Natural killer cell (primary cell): ENCODE data around the gene GALNT17. TPM values are rescaled to one million over a fixed set of nuclear protein-coding genes. Genes with fewer than 3 reads are reported as not detected.

Experiments
- ATAC-seq, 3 donors: fragments of 150-1000 bp in 2 of 3; fragments of 200-7000 bp in 1 of 3; cut with Tn5 transposase; 1 replicate in 1 of 3; 2 replicates in 2 of 3; pipeline ENCODE4 v1.10.0; 2021; ENCODE audit warnings: mild to moderate bottlenecking in 2 of 3, moderate library complexity in 2 of 3
- DNase-seq, 2 donors: peaks; one replicate each; pipeline versions ENCODE4 v3.0.0 to v3.0.0-alpha.2; 2013 to 2021; ENCODE audit warnings: mixed read lengths in 1 of 2
- H3K27ac ChIP-seq: one replicate; pipeline ENCODE4 v1.5.1; 2013; ENCODE audit warnings: mild to moderate bottlenecking, low read length
- H3K27me3 ChIP-seq: one replicate; pipeline ENCODE4 v1.6.1; 2013; ENCODE audit warnings: low read length; ENCODE audit not compliant: control insufficient read depth, insufficient read depth
- H3K36me3 ChIP-seq: one replicate; pipeline ENCODE4 v1.6.1; 2013; ENCODE audit warnings: low read length; ENCODE audit not compliant: control insufficient read depth, insufficient read depth
- H3K4me1 ChIP-seq: one replicate; pipeline ENCODE4 v1.6.1; 2013; ENCODE audit warnings: low read length; ENCODE audit not compliant: control insufficient read depth, insufficient read depth
- H3K4me3 ChIP-seq: one replicate; pipeline ENCODE4 v1.5.1; 2013; ENCODE audit warnings: low read length
- H3K9me3 ChIP-seq: one replicate; pipeline ENCODE4 v1.6.1; 2013; ENCODE audit warnings: low read length; ENCODE audit not compliant: control insufficient read depth, insufficient read depth
- H3K27ac Mint-ChIP-seq, 2 donors: one replicate each; pipeline ENCODE4 v1.8.0; 2022; ENCODE audit warnings: mild to moderate bottlenecking in 2 of 2, mixed read lengths in 2 of 2, moderate library complexity in 1 of 2
- H3K27me3 Mint-ChIP-seq, 2 donors: one replicate each; pipeline ENCODE4 v1.8.0; 2022; ENCODE audit warnings: low read depth in 2 of 2, mixed read lengths in 2 of 2
- H3K36me3 Mint-ChIP-seq: one replicate; pipeline ENCODE4 v1.8.0; 2022; ENCODE audit warnings: mixed read lengths
- H3K4me1 Mint-ChIP-seq, 2 donors: one replicate each; pipeline ENCODE4 v1.8.0; 2022; ENCODE audit warnings: mixed read lengths in 2 of 2
- H3K4me3 Mint-ChIP-seq: one replicate; pipeline ENCODE4 v1.8.0; 2022; ENCODE audit warnings: mild to moderate bottlenecking, moderate library complexity, mixed read lengths
- H3K9me3 Mint-ChIP-seq, 2 donors: one replicate each; pipeline ENCODE4 v1.8.0; 2022; ENCODE audit warnings: mixed read lengths in 2 of 2
- WGBS: methylation state at CpG from one replicate; pipeline ENCODE4 v1.1.7; 2013; ENCODE audit warnings: missing lambda C conversion rate; ENCODE audit not compliant: insufficient coverage; 5-methylcytosine and 5-hydroxymethylcytosine counted together
- intact Hi-C: fragments of 100-400 bp; cut with micrococcal nuclease; formaldehyde crosslinking; loops from one replicate; pipeline ENCODE4 v1.14.2; 2022
- total RNA-seq, 4 donors: library from RNA; stranded (reverse); fragments of 120-200 nt in 1 of 4; gene quantifications; one replicate each; pipeline versions ENCODE4 v1.2.3 to v1.2.4, GENCODE V29; 2013 to 2022
- TF ChIP-seq, protein P1 (sequence below): fragments of 200-600 bp; IDR thresholded peaks from one replicate; pipeline ENCODE4 v1.8.0; 2022; ENCODE audit warnings: antibody characterized with exemption

The GALNT17 gene
- total RNA-seq, 3 donors from 2014 or later (not counting 1 experiment from before 2014, with no cell fraction given), result not detected

DNA sequence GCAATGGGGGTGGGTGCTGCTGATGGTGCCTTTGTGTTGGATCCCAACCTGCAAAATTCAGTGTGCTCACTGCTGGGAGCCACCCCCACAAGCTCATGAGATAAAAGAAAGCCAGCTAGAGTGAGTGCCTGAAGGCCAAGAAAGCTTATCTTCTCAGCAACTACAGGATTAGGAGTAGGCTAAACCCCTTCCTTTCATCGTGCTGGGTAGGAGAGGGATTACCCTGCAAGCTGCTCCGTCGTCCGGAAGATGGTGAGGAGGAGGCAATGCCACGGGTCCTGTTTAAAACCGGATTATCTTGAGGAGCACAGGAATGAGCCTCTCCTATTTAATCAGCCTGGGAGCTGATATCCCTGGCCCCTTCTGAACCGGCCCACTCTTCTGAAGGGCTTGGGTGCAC is 258.0 kb downstream of the GALNT17 start:
- no peak for ATAC-seq
- 88% methylated on average over 7 of the region's 7 CpGs for WGBS
- H3K36me3 Mint-ChIP-seq, result no peaks in the 10 kb centered on the region

DNA sequence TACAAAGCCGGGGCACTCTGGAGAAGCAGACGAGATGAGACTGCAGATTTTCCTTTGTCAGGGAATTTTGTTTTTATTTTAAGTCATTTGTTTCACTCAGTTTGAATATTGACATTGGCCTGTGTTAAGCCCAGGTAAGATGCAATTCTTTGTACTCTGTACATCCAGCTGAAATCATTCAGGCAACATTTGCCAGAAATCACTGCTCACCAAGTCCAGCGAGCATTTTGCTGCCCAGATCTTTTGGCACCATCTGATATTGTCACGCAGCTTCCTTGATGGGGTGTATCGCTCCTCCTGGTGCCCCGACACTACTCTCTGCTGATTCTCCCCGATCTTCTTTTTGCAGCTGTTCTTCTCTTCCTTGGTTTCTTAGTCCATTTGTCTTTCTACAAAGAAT is 261.7 kb downstream of the GALNT17 start:
- Mint-ChIP-seq H3K4me3 (no peak overlapping the region), H3K27ac (no peak overlapping the region), H3K9me3 (peaks cover 10 to 14% of the 10 kb centered on the region in 2 donors), H3K4me1 (no peaks in the 10 kb centered on the region), H3K27me3 (no peaks in the 10 kb centered on the region), H3K36me3 (peaks cover 6% of the 10 kb centered on the region)
- no peaks in the 10 kb centered on the region for H3K4me1 ChIP-seq
- no peak overlapping the region for H3K27ac ChIP-seq
- ATAC-seq (no peak), DNase-seq (no peak)
- no peak overlapping the region for H3K4me3 ChIP-seq
- H3K36me3 ChIP-seq, result no peaks in the 10 kb centered on the region
- H3K9me3 ChIP-seq, result peaks cover 3% of the 10 kb centered on the region
- no peaks in the 10 kb centered on the region for H3K27me3 ChIP-seq
- TF ChIP-seq, protein P1, sequence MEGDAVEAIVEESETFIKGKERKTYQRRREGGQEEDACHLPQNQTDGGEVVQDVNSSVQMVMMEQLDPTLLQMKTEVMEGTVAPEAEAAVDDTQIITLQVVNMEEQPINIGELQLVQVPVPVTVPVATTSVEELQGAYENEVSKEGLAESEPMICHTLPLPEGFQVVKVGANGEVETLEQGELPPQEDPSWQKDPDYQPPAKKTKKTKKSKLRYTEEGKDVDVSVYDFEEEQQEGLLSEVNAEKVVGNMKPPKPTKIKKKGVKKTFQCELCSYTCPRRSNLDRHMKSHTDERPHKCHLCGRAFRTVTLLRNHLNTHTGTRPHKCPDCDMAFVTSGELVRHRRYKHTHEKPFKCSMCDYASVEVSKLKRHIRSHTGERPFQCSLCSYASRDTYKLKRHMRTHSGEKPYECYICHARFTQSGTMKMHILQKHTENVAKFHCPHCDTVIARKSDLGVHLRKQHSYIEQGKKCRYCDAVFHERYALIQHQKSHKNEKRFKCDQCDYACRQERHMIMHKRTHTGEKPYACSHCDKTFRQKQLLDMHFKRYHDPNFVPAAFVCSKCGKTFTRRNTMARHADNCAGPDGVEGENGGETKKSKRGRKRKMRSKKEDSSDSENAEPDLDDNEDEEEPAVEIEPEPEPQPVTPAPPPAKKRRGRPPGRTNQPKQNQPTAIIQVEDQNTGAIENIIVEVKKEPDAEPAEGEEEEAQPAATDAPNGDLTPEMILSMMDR, result no peak
- WGBS, result 70% methylated on average over 7 of the region's 7 CpGs
- intact Hi-C loops, result no loop called here

More for the DNA sequence above, 258.0 kb downstream of the GALNT17 start:
- peaks cover 8 to 13% of the 10 kb centered on the region in 2 donors for H3K9me3 Mint-ChIP-seq
- Histone ChIP-seq H3K4me1 (no peaks in the 10 kb centered on the region), H3K27me3 (no peaks in the 10 kb centered on the region), H3K9me3 (peaks cover 3% of the 10 kb centered on the region), H3K4me3 (no peak overlapping the region), H3K27ac (no peak overlapping the region), H3K36me3 (no peaks in the 10 kb centered on the region)
- no peak for DNase-seq
- H3K4me3 Mint-ChIP-seq, result no peak overlapping the region
- H3K27ac Mint-ChIP-seq, result no peak overlapping the region
- intact Hi-C loops, result no loop called here
- TF ChIP-seq, protein P1, result no peak
- H3K27me3 Mint-ChIP-seq, result no peaks in the 10 kb centered on the region
- no peaks in the 10 kb centered on the region for H3K4me1 Mint-ChIP-seq

DNA sequence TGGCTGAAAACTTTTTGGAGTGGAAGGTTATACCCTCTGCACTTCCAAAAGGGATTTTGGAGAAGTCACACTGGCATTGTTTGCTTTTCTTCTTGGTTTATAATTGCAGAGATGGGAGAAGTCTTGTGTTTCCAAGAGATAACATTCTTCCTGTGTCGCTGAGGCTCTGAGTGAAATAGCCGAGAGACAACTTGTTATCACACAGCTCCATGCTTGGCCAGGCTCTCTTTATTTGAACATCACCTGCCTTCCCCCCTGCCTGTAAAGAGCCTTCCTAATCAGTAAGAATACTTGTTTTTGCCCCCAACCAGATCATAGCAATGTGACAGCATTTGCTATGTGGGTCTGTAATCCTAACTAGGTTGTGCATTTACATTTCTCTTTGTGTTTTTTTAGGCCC is 270.7 kb downstream of the GALNT17 start:
- TF ChIP-seq, protein P1, result no peak
- 85% methylated on average over 2 of the region's 2 CpGs for WGBS
- no peak for DNase-seq

DNA sequence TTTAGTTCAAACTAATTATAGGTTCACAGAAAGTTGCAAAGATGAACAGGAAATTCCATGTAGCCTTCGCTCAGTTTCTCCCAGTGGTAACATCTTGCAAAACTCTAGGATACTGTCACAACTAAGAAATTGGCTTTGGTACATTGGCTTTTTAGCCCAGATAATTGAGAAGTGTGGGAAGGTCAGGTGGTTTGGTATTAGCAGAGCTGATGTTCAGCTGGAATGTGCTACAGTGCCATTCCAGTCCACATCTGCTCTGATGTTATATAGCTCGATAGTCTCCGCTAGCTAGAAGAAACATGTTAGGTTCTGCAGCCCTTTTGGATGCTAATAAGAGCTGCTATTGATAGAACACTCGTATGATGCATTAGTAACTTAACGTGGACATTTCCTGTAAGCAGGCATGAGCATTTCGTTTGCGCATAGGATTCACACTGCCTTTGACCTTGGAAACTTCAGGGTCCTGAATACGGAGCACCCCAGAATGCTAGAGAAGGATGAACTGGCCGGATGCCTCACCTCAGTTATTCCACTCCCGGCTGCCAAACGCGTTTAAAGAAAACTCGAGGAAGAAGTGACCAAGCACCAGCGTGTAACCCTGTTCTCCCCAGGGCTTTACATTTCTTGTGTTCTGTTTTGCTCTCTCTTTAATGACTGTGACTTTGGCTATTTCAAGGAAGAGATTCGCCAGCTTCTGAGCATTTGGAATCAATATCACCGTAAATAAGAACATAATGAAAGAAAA is 271.4 kb downstream of the GALNT17 start:
- H3K4me3 Mint-ChIP-seq, result no peak overlapping the region
- Histone ChIP-seq H3K4me1 (no peaks in the 10 kb centered on the region), H3K27ac (no peak overlapping the region), H3K36me3 (no peaks in the 10 kb centered on the region), H3K9me3 (peaks cover 4% of the 10 kb centered on the region), H3K4me3 (no peak overlapping the region), H3K27me3 (no peaks in the 10 kb centered on the region)
- peaks cover 2% of the 10 kb centered on the region for H3K36me3 Mint-ChIP-seq
- intact Hi-C loops, result no loop called here
- TF ChIP-seq, protein P1, result no peak
- 86% methylated on average over 16 of the region's 16 CpGs for WGBS
- peaks cover 7 to 14% of the 10 kb centered on the region in 2 donors for H3K9me3 Mint-ChIP-seq
- H3K27me3 Mint-ChIP-seq, result no peaks in the 10 kb centered on the region
- no peak overlapping the region for H3K27ac Mint-ChIP-seq
- DNase-seq (no peak), ATAC-seq (no peak)
- H3K4me1 Mint-ChIP-seq, result no peaks in the 10 kb centered on the region

More for the DNA sequence above, 270.7 kb downstream of the GALNT17 start:
- ATAC-seq, result no peak
- Mint-ChIP-seq H3K4me1 (no peaks in the 10 kb centered on the region), H3K36me3 (peaks cover 6% of the 10 kb centered on the region), H3K9me3 (peaks cover 7 to 14% of the 10 kb centered on the region in 2 donors), H3K27me3 (no peaks in the 10 kb centered on the region), H3K4me3 (no peak overlapping the region), H3K27ac (no peak overlapping the region)
- Histone ChIP-seq H3K9me3 (peaks cover 3% of the 10 kb centered on the region), H3K27ac (no peak overlapping the region), H3K36me3 (no peaks in the 10 kb centered on the region), H3K4me1 (no peaks in the 10 kb centered on the region), H3K27me3 (no peaks in the 10 kb centered on the region), H3K4me3 (no peak overlapping the region)
- intact Hi-C loops, result no loop called here
